ENCODE results near the gene NCOA3. TPM values are rescaled to one million over a fixed set of nuclear protein-coding genes. Genes with fewer than 3 reads are reported as not detected.

Gene NCOA3
- total and polyA plus RNA-seq, 10 of the 15 experiments (the other 5 are each of a cell fraction or from before 2014, with no cell fraction given): 16.9 to 96.2 (median 73.6) TPM

DNA sequence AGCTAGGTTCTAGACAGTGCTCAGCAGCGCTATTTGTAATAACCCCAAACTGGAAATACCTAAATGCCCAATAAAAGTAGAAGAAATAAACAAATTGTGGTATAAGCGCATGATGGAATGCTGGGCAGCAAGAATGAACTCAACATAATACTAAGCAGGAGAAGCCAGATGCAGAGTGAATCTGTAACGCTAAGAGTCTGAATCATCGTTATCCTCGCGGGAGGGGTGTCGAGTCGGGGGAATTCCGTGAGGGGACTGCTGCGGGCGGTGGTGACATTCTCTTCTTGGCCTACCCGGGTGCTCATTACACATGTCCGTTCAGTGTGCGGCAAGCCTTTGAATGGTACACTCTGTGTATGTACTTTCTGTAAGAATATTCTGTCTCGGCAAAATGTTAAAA is 199.9 kb downstream of the NCOA3 start (continued):
- no peak for TF ChIP-seq RAD51 (IDR thresholded peaks at IDR 0.05)
- no peak for TF ChIP-seq SRF (IDR thresholded peaks at IDR 0.05; ENCODE audit: low read depth in 2 of 2, low read length in 2 of 2)
- no peak for TF ChIP-seq SMAD5 (IDR thresholded peaks at IDR 0.05; ENCODE audit: low read depth)
- TF ChIP-seq BHLHE40 (IDR thresholded peaks at IDR 0.05; ENCODE audit: borderline replicate concordance in 1 of 2, low read depth in 2 of 2, low read length in 1 of 2): no peak
- TF ChIP-seq KLF5 (IDR thresholded peaks at IDR 0.05; ENCODE audit: partially characterized antibody): no peak
- TF ChIP-seq TBL1XR1 (IDR thresholded peaks at IDR 0.05; ENCODE audit: low read depth, low read length): no peak
- no peak for TF ChIP-seq SP1 (IDR thresholded peaks at IDR 0.05; ENCODE audit: low read depth, low read length)
- TF ChIP-seq, protein P1, sequence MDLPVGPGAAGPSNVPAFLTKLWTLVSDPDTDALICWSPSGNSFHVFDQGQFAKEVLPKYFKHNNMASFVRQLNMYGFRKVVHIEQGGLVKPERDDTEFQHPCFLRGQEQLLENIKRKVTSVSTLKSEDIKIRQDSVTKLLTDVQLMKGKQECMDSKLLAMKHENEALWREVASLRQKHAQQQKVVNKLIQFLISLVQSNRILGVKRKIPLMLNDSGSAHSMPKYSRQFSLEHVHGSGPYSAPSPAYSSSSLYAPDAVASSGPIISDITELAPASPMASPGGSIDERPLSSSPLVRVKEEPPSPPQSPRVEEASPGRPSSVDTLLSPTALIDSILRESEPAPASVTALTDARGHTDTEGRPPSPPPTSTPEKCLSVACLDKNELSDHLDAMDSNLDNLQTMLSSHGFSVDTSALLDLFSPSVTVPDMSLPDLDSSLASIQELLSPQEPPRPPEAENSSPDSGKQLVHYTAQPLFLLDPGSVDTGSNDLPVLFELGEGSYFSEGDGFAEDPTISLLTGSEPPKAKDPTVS (IDR thresholded peaks at IDR 0.05; ENCODE audit: low read depth, low read length): no peak
- no peak for TF ChIP-seq ZBED1 (IDR thresholded peaks at IDR 0.05; ENCODE audit: borderline replicate concordance)
- TF ChIP-seq, protein P2, sequence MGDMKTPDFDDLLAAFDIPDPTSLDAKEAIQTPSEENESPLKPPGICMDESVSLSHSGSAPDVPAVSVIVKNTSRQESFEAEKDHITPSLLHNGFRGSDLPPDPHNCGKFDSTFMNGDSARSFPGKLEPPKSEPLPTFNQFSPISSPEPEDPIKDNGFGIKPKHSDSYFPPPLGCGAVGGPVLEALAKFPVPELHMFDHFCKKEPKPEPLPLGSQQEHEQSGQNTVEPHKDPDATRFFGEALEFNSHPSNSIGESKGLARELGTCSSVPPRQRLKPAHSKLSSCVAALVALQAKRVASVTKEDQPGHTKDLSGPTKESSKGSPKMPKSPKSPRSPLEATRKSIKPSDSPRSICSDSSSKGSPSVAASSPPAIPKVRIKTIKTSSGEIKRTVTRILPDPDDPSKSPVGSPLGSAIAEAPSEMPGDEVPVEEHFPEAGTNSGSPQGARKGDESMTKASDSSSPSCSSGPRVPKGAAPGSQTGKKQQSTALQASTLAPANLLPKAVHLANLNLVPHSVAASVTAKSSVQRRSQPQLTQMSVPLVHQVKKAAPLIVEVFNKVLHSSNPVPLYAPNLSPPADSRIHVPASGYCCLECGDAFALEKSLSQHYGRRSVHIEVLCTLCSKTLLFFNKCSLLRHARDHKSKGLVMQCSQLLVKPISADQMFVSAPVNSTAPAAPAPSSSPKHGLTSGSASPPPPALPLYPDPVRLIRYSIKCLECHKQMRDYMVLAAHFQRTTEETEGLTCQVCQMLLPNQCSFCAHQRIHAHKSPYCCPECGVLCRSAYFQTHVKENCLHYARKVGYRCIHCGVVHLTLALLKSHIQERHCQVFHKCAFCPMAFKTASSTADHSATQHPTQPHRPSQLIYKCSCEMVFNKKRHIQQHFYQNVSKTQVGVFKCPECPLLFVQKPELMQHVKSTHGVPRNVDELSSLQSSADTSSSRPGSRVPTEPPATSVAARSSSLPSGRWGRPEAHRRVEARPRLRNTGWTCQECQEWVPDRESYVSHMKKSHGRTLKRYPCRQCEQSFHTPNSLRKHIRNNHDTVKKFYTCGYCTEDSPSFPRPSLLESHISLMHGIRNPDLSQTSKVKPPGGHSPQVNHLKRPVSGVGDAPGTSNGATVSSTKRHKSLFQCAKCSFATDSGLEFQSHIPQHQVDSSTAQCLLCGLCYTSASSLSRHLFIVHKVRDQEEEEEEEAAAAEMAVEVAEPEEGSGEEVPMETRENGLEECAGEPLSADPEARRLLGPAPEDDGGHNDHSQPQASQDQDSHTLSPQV (IDR thresholded peaks at IDR 0.05): no peak

All from GM12878 (cell line).